Suprapubic skin (tissue), 3 donors: Measurements from ENCODE around the gene CNPY4.

Source experiments
- CTCF ChIP-seq, 2 donors: fragments of 200-600 bp in 1 of 2; fragments of 450-650 bp in 1 of 2; sonication (generic) in 1 of 2; IDR thresholded peaks; one replicate each; pipeline ENCODE4 v1.5.1; 2016 to 2019; ENCODE audit warnings: antibody characterized with exemption in 2 of 2, mild to moderate bottlenecking in 1 of 2, moderate library complexity in 1 of 2
- POLR2A ChIP-seq, 2 donors: fragments of 450-650 bp; IDR thresholded peaks; one replicate each; pipeline ENCODE4 v1.6.1; 2017; ENCODE audit warnings: antibody characterized with exemption in 2 of 2, mild to moderate bottlenecking in 2 of 2, moderate library complexity in 2 of 2

- TF ChIP-seq CTCF (IDR thresholded peaks at IDR 0.05) (no peak), POLR2A (IDR thresholded peaks at IDR 0.05) (no peak)
Observed at GRCh38 chr7:100157334-100158228, 38.1 kb downstream of the CNPY4 start.
